Loucy (cell line): ENCODE measurements around the gene NEK9.
A peak's percentile ranks its signal among the peaks of the same experiment; 100 is the strongest.

Experiments
- H2AFZ ChIP-seq: fragments of 200-600 bp; sonication (generic); 2 replicates; pipeline ENCODE4 v1.6.0; 2016; ENCODE audit warnings: antibody characterized with exemption, mild to moderate bottlenecking, low read length, moderate library complexity
- H3F3A ChIP-seq: fragments of 200-600 bp; 2 replicates; pipeline ENCODE4 v1.6.0; 2016; ENCODE audit warnings: antibody characterized with exemption, low read depth, mild to moderate bottlenecking
- H3K27me3 ChIP-seq: fragments of 200-600 bp; sonication (generic); 2 replicates; pipeline ENCODE4 v1.6.1; 2014; ENCODE audit warnings: low read length, mild to moderate bottlenecking; ENCODE audit not compliant: insufficient read depth, poor library complexity, severe bottlenecking
- H3K36me3 ChIP-seq: fragments of 200-600 bp; sonication (generic); 2 replicates; pipeline ENCODE4 v1.6.1; 2016; ENCODE audit warnings: low read length; ENCODE audit not compliant: insufficient read depth
- H3K4me1 ChIP-seq: fragments of 200-600 bp; sonication (generic); 2 replicates; pipeline ENCODE4 v1.5.1; 2014; ENCODE audit warnings: low read length, mild to moderate bottlenecking; ENCODE audit not compliant: insufficient read depth, poor library complexity, severe bottlenecking
- H3K4me2 ChIP-seq: fragments of 200-600 bp; sonication (generic); 2 replicates; pipeline ENCODE4 v1.6.0; 2014; ENCODE audit warnings: antibody characterized with exemption, low read length, low read depth, mild to moderate bottlenecking; ENCODE audit not compliant: poor library complexity, severe bottlenecking
- H3K4me3 ChIP-seq: fragments of 200-600 bp; sonication (generic); 2 replicates; pipeline ENCODE4 v1.5.1; 2014; ENCODE audit warnings: low read length, mild to moderate bottlenecking, mixed read lengths; ENCODE audit not compliant: poor library complexity, severe bottlenecking
- H3K79me2 ChIP-seq: fragments of 200-600 bp; sonication (generic); 2 replicates; pipeline ENCODE4 v1.6.1; 2014; ENCODE audit warnings: low read length; ENCODE audit not compliant: insufficient read depth
- H3K9ac ChIP-seq: fragments of 200-600 bp; sonication (generic); 2 replicates; pipeline ENCODE4 v1.6.0; 2014; ENCODE audit warnings: mild to moderate bottlenecking, low read depth, low read length, moderate library complexity; ENCODE audit not compliant: poor library complexity, severe bottlenecking
- H3K9me2 ChIP-seq: fragments of 200-600 bp; sonication (generic); replicated peaks from 2 replicates; pipeline ENCODE4 v1.6.1; 2016; ENCODE audit warnings: low read depth, low read length, mixed read lengths
- H3K9me3 ChIP-seq: fragments of 200-600 bp; sonication (generic); 2 replicates; pipeline ENCODE4 v1.6.1; 2014; ENCODE audit warnings: mild to moderate bottlenecking, antibody characterized with exemption, low read length, low read depth; ENCODE audit not compliant: insufficient read depth
- H4K20me1 ChIP-seq: fragments of 200-600 bp; sonication (generic); 2 replicates; pipeline ENCODE4 v1.6.0; 2014; ENCODE audit warnings: antibody characterized with exemption, low read length, mild to moderate bottlenecking; ENCODE audit not compliant: insufficient read depth, poor library complexity, severe bottlenecking
- EZH2phosphoT487 ChIP-seq: fragments of 200-600 bp; IDR thresholded peaks from 2 replicates; pipeline ENCODE4 v1.6.1; 2018; ENCODE audit warnings: antibody characterized with exemption, mild to moderate bottlenecking, moderate library complexity, borderline replicate concordance
- TF ChIP-seq, protein P1 (sequence below): fragments of 200-600 bp; sonication (generic); conservative IDR thresholded peaks from 2 replicates; pipeline ENCODE4 v1.5.1; 2014; ENCODE audit warnings: mild to moderate bottlenecking, antibody characterized with exemption, low read length

The NEK9 gene

DNA sequence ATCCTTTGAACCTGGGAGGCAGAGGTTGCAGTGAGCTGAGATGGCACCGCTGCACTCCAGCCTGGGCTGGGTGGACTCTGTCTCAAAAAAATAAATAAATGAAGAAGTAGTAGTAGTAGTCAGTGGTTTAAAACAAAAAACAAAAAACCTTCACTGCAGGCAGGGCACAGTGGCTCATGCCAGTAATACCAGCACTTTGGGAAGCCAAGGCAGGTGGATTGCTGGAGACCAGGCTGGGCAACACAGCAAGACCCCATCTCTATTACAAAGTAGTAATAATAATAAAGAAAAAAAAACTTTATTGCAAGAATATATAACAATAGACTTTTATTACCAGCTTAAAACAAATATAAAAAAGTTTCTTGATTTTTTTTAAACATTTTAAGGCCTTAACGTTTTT, 13.8 kb upstream of the NEK9 start:
- Histone ChIP-seq H3K4me3 (no peak overlapping the region), H3K79me2 (peaks cover 54% of the 10 kb centered on the region), H3F3A (no peaks in the 10 kb centered on the region), H3K36me3 (peaks cover 29% of the 10 kb centered on the region; the same call in 1 of the 2 replicates), H3K27me3 (no peaks in the 10 kb centered on the region), H2AFZ (no peak overlapping the region), H3K4me1 (peaks cover 33% of the 10 kb centered on the region), H4K20me1 (peaks cover 20% of the 10 kb centered on the region), H3K9me2 (no peaks in the 10 kb centered on the region), H3K4me2 (no peak overlapping the region), H3K9ac (peak overlapping the region; percentile 44), H3K9me3 (no peaks in the 10 kb centered on the region)
- TF ChIP-seq, protein P1, sequence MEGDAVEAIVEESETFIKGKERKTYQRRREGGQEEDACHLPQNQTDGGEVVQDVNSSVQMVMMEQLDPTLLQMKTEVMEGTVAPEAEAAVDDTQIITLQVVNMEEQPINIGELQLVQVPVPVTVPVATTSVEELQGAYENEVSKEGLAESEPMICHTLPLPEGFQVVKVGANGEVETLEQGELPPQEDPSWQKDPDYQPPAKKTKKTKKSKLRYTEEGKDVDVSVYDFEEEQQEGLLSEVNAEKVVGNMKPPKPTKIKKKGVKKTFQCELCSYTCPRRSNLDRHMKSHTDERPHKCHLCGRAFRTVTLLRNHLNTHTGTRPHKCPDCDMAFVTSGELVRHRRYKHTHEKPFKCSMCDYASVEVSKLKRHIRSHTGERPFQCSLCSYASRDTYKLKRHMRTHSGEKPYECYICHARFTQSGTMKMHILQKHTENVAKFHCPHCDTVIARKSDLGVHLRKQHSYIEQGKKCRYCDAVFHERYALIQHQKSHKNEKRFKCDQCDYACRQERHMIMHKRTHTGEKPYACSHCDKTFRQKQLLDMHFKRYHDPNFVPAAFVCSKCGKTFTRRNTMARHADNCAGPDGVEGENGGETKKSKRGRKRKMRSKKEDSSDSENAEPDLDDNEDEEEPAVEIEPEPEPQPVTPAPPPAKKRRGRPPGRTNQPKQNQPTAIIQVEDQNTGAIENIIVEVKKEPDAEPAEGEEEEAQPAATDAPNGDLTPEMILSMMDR: no peak
- no peak for TF ChIP-seq EZH2phosphoT487

DNA sequence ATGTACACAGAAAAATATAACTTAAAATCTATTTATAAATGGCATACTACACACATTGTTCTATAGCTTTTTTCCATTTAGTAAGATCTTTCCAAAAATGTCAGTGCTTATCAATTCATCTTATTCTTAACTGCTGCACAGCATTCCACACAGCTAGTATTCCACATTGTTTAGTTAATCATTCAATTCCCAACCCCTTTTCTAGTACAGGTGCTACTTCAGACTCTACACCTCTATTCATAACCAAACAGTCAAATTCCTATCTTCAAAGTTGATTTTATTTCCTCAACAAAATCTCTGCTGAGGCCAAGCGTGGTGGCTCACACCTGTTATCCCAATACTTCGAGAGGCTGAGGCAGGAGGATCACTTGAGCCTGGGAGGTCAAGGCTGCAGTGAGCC, 12.3 kb upstream of the NEK9 start:
- H3K79me2 ChIP-seq: peaks cover 49% of the 10 kb centered on the region
- H3F3A ChIP-seq: no peaks in the 10 kb centered on the region
- H3K4me3 ChIP-seq: no peak overlapping the region
- H4K20me1 ChIP-seq: peaks cover 20% of the 10 kb centered on the region
- H2AFZ ChIP-seq: no peak overlapping the region
- peak overlapping the region; percentile 6 for H3K9ac ChIP-seq
- H3K27me3 ChIP-seq: no peaks in the 10 kb centered on the region
- H3K36me3 ChIP-seq: peaks cover 30% of the 10 kb centered on the region
- no peak overlapping the region for H3K4me2 ChIP-seq
- TF ChIP-seq, protein P1: no peak
- no peak for TF ChIP-seq EZH2phosphoT487
- H3K9me2 ChIP-seq: no peaks in the 10 kb centered on the region
- no peaks in the 10 kb centered on the region for H3K9me3 ChIP-seq
- peaks cover 24% of the 10 kb centered on the region for H3K4me1 ChIP-seq

GRCh38 chr14:75138492-75138891, 11.6 kb upstream of the NEK9 start:
- peak overlapping the region; percentile 6 for H3K9ac ChIP-seq
- H3K79me2 ChIP-seq: peaks cover 42% of the 10 kb centered on the region
- TF ChIP-seq, protein P1: no peak
- TF ChIP-seq EZH2phosphoT487: no peak
- H3K4me3 ChIP-seq: no peak overlapping the region
- peaks cover 20% of the 10 kb centered on the region for H4K20me1 ChIP-seq
- no peaks in the 10 kb centered on the region for H3K9me3 ChIP-seq
- H3F3A ChIP-seq: no peaks in the 10 kb centered on the region
- H3K27me3 ChIP-seq: no peaks in the 10 kb centered on the region
- H2AFZ ChIP-seq: no peak overlapping the region
- H3K9me2 ChIP-seq: no peaks in the 10 kb centered on the region
- peaks cover 24% of the 10 kb centered on the region for H3K4me1 ChIP-seq
- peaks cover 32% of the 10 kb centered on the region for H3K36me3 ChIP-seq
- no peak overlapping the region for H3K4me2 ChIP-seq
